Measurements from ENCODE around the gene VEGFC. TPM values are rescaled to one million over a fixed set of nuclear protein-coding genes. Genes with fewer than 3 reads are reported as not detected.

VEGFC gene
- total and polyA plus RNA-seq, 2 experiments from 2014 or later, result 2.9 to 4.2 TPM

- no peak for DNase-seq (ENCODE audit: low spot score)
- Histone ChIP-seq H3K9me2 (replicated peaks; ENCODE audit: insufficient read depth) (no peaks in the 10 kb centered on the region), H3K79me2 (no peaks in the 10 kb centered on the region), H3K4me1 (ENCODE audit: insufficient read depth) (no peaks in the 10 kb centered on the region), H3K27me3 (no peaks in the 10 kb centered on the region), H3K36me3 (replicated peaks; ENCODE audit: insufficient read depth, low read depth) (no peaks in the 10 kb centered on the region), H3K9me3 (ENCODE audit: low read depth) (no peaks in the 10 kb centered on the region), H3K4me3 (no peak overlapping the region), H2AFZ (no peak overlapping the region), H4K20me1 (ENCODE audit: insufficient read depth, poor library complexity, severe bottlenecking) (no peaks in the 10 kb centered on the region), H3K27ac (no peak overlapping the region), H3K4me2 (no peak overlapping the region)
- TF ChIP-seq EZH2 (IDR thresholded peaks at IDR 0.05; ENCODE audit: borderline replicate concordance) (no peak), CTCF (IDR thresholded peaks at IDR 0.05; ENCODE audit: poor library complexity) (no peak)
- 92% methylated on average over 3 of the region's 3 CpGs for WGBS (ENCODE audit: low lambda C conversion rate, missing lambda C conversion rate)
These were observed 136.6 kb downstream of the VEGFC start for GRCh38 chr4:176656108-176656507.

GRCh38 chr4:176654565-176655216, 138.0 kb downstream of the VEGFC start:
- WGBS (ENCODE audit: low lambda C conversion rate, missing lambda C conversion rate), result 61% methylated on average over 7 of the region's 7 CpGs

GRCh38 chr4:176653401-176654220, 139.1 kb downstream of the VEGFC start:
- TF ChIP-seq CTCF (IDR thresholded peaks at IDR 0.05; ENCODE audit: poor library complexity) (no peak), EZH2phosphoT487 (IDR thresholded peaks at IDR 0.05; ENCODE audit: low read depth, severe bottlenecking, unreplicated experiment) (no peak), EZH2 (IDR thresholded peaks at IDR 0.05; ENCODE audit: borderline replicate concordance) (no peak)
- 29% methylated on average over 1 of the region's 1 CpG for WGBS (ENCODE audit: low lambda C conversion rate, missing lambda C conversion rate)
- H4K20me1 ChIP-seq (ENCODE audit: insufficient read depth, poor library complexity, severe bottlenecking), result no peaks in the 10 kb centered on the region
- H2AFZ ChIP-seq, result no peak overlapping the region
- no peaks in the 10 kb centered on the region for H3K9me2 ChIP-seq (replicated peaks; ENCODE audit: insufficient read depth)
- no peak overlapping the region for H3K4me3 ChIP-seq
- no peak for DNase-seq (ENCODE audit: low spot score)
- no peaks in the 10 kb centered on the region for H3K36me3 ChIP-seq (replicated peaks; ENCODE audit: insufficient read depth, low read depth)
- no peak overlapping the region for H3K27ac ChIP-seq
- no peaks in the 10 kb centered on the region for H3K4me1 ChIP-seq (ENCODE audit: insufficient read depth)
- H3K4me2 ChIP-seq, result no peak overlapping the region
- no peaks in the 10 kb centered on the region for H3K27me3 ChIP-seq
- no peaks in the 10 kb centered on the region for H3K79me2 ChIP-seq
- H3K9me3 ChIP-seq (ENCODE audit: low read depth), result no peaks in the 10 kb centered on the region

More at GRCh38 chr4:176654565-176655216, 138.0 kb downstream of the VEGFC start:
- Histone ChIP-seq H3K4me2 (no peak overlapping the region), H2AFZ (no peak overlapping the region), H3K27me3 (no peaks in the 10 kb centered on the region), H3K36me3 (replicated peaks; ENCODE audit: insufficient read depth, low read depth) (no peaks in the 10 kb centered on the region), H3K79me2 (no peaks in the 10 kb centered on the region), H3K4me3 (no peak overlapping the region), H3K9me2 (replicated peaks; ENCODE audit: insufficient read depth) (no peaks in the 10 kb centered on the region), H3K9me3 (ENCODE audit: low read depth) (no peaks in the 10 kb centered on the region), H4K20me1 (ENCODE audit: insufficient read depth, poor library complexity, severe bottlenecking) (no peaks in the 10 kb centered on the region), H3K4me1 (ENCODE audit: insufficient read depth) (no peaks in the 10 kb centered on the region), H3K27ac (no peak overlapping the region)
- DNase-seq (ENCODE audit: low spot score), result no peak
- TF ChIP-seq EZH2 (IDR thresholded peaks at IDR 0.05; ENCODE audit: borderline replicate concordance) (no peak), CTCF (IDR thresholded peaks at IDR 0.05; ENCODE audit: poor library complexity) (no peak), EZH2phosphoT487 (IDR thresholded peaks at IDR 0.05; ENCODE audit: low read depth, severe bottlenecking, unreplicated experiment) (no peak)

All from hepatocyte (in vitro differentiated cells).